Neural cell (in vitro differentiated cells): ENCODE measurements around the gene LARP1. TPM values are rescaled to one million over a fixed set of nuclear protein-coding genes. Genes with fewer than 3 reads are reported as not detected.

Experiments used
- H2AFZ ChIP-seq: fragments of 200-600, 300-800 bp; sonication (generic), shearing (Covaris generic); 2 replicates; pipeline ENCODE4 v1.6.0; 2014; ENCODE audit warnings: low read depth, mild to moderate bottlenecking, antibody characterized with exemption, low read length, moderate library complexity
- H3F3A ChIP-seq: fragments of 200-600 bp; shearing (Covaris generic); 2 replicates; pipeline ENCODE4 v1.6.1; 2016; ENCODE audit warnings: mild to moderate bottlenecking, moderate library complexity, mixed read lengths, antibody characterized with exemption, low read length; ENCODE audit not compliant: insufficient read depth, poor library complexity, severe bottlenecking
- H3K27ac ChIP-seq: fragments of 200-600, 300-800 bp; sonication (generic), shearing (Covaris generic); 2 replicates; pipeline ENCODE4 v1.5.1; 2014; ENCODE audit warnings: mild to moderate bottlenecking, low read length, moderate library complexity
- H3K27me3 ChIP-seq: fragments of 300-800, 200-600 bp; sonication (generic), shearing (Covaris generic); 2 replicates; pipeline ENCODE4 v1.6.0; 2014; ENCODE audit warnings: mild to moderate bottlenecking, low read depth, low read length, moderate library complexity; ENCODE audit not compliant: insufficient read depth
- H3K36me3 ChIP-seq: fragments of 300-800, 200-600 bp; sonication (generic), shearing (Covaris generic); 2 replicates; pipeline ENCODE4 v1.5.1; 2014; ENCODE audit warnings: mild to moderate bottlenecking, antibody characterized with exemption, low read length, moderate library complexity; ENCODE audit not compliant: insufficient read depth
- H3K4me2 ChIP-seq: fragments of 300-800, 200-600 bp; sonication (generic), shearing (Covaris generic); 2 replicates; pipeline ENCODE4 v1.6.0; 2014; ENCODE audit warnings: mild to moderate bottlenecking, low read length
- H3K4me3 ChIP-seq: fragments of 300-800, 200-600 bp; sonication (generic), shearing (Covaris generic); 2 replicates; pipeline ENCODE4 v1.5.1; 2014; ENCODE audit warnings: mild to moderate bottlenecking, low read length, moderate library complexity
- H3K79me2 ChIP-seq: fragments of 200-600 bp; shearing (Covaris generic); replicated peaks from 2 replicates; pipeline ENCODE4 v1.6.0; 2014; ENCODE audit warnings: mild to moderate bottlenecking, low read length, moderate library complexity; ENCODE audit not compliant: insufficient read depth
- H3K9ac ChIP-seq: fragments of 300-800, 200-600 bp; sonication (generic), shearing (Covaris generic); 2 replicates; pipeline ENCODE4 v1.6.1; 2016; ENCODE audit warnings: mild to moderate bottlenecking, low read length, mixed read lengths
- H3K9me2 ChIP-seq: fragments of 200-600 bp; shearing (Covaris generic); 2 replicates; pipeline ENCODE4 v1.6.1; 2016; ENCODE audit warnings: mild to moderate bottlenecking, low read length, mixed read lengths; ENCODE audit not compliant: insufficient read depth
- H3K9me3 ChIP-seq: fragments of 200-600, 300-800 bp; sonication (generic), shearing (Covaris generic); 2 replicates; pipeline ENCODE4 v1.6.1; 2016; ENCODE audit warnings: mild to moderate bottlenecking, mixed run types, low read length, moderate library complexity, mixed read lengths
- H4K20me1 ChIP-seq: fragments of 200-600 bp; shearing (Covaris generic); 2 replicates; pipeline ENCODE4 v1.6.1; 2016; ENCODE audit warnings: mild to moderate bottlenecking, mixed run types; ENCODE audit not compliant: insufficient read depth
- EP300 ChIP-seq: fragments of 450-650 bp; conservative IDR thresholded peaks from 2 replicates; pipeline ENCODE4 v1.6.1; 2014; ENCODE audit warnings: antibody characterized with exemption, mild to moderate bottlenecking, moderate library complexity; ENCODE audit not compliant: poor library complexity, severe bottlenecking
- EZH2 ChIP-seq: fragments of 200-600, 300-800 bp; shearing (Covaris generic), sonication (generic); IDR thresholded peaks from 2 replicates; pipeline ENCODE4 v1.6.1; 2014; ENCODE audit warnings: antibody characterized with exemption, low read length, borderline replicate concordance, mild to moderate bottlenecking; ENCODE audit not compliant: insufficient read depth, poor library complexity, severe bottlenecking
- MXI1 ChIP-seq: fragments of 450-650 bp; conservative IDR thresholded peaks from 2 replicates; pipeline ENCODE4 v1.6.1; 2014; ENCODE audit warnings: antibody characterized with exemption, mild to moderate bottlenecking; ENCODE audit not compliant: poor library complexity, severe bottlenecking
- POLR2AphosphoS5 ChIP-seq: IDR thresholded peaks from 2 replicates; pipeline ENCODE4 v1.6.1; 2012
- RAD21 ChIP-seq: fragments of 450-650 bp; conservative IDR thresholded peaks from 2 replicates; pipeline ENCODE4 v1.6.1; 2014; ENCODE audit warnings: antibody characterized with exemption, mild to moderate bottlenecking, moderate library complexity
- REST ChIP-seq: IDR thresholded peaks from 2 replicates; pipeline ENCODE4 v1.6.1; 2012; ENCODE audit warnings: borderline replicate concordance
- SMC3 ChIP-seq: fragments of 450-650 bp; conservative IDR thresholded peaks from 2 replicates; pipeline ENCODE4 v1.6.1; 2014; ENCODE audit warnings: antibody characterized with exemption, mild to moderate bottlenecking, moderate library complexity; ENCODE audit not compliant: poor library complexity
- TAF1 ChIP-seq: IDR thresholded peaks from 2 replicates; pipeline ENCODE4 v1.6.1; 2012; ENCODE audit warnings: low read depth
- polyA plus RNA-seq: library from polyadenylated mRNA; depleted of rRNA; stranded (reverse); fragments of >200 nt; gene quantifications from 2 replicates; pipeline ENCODE4 v1.2.3, GENCODE V29; 2014
- TF ChIP-seq, protein P1 (sequence below): fragments of 450-650 bp; IDR thresholded peaks from 2 replicates; pipeline ENCODE4 v1.5.1; 2014; ENCODE audit warnings: antibody characterized with exemption, mild to moderate bottlenecking, moderate library complexity; ENCODE audit not compliant: poor library complexity, severe bottlenecking

Gene LARP1
- polyA plus RNA-seq, 1 donor from 2014 or later = 36.1 TPM

DNA sequence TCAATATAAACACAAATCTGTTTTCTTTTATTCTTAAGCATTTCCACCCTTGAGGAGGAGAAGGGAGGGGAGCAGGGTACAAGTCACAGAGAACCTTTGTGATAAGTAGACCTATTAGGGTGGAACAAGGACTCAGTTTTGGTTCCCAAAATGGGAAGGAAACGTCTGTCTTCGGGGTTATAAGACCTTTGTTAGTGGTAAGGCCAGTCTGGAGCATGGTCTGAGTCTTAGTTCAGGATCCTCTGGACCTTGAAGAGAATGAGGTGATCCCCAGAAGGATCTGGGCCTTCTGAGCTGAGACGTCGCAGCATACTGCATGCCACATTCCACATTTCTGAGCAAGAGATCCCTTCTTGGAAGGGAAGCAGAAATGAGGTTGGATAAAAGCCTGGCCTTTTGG lies 58.0 kb downstream of the LARP1 start:
- H3K27ac ChIP-seq = no peak overlapping the region
- no peaks in the 10 kb centered on the region for H3K27me3 ChIP-seq
- H3K4me2 ChIP-seq = no peak overlapping the region
- H3K79me2 ChIP-seq = no peaks in the 10 kb centered on the region
- no peak for TF ChIP-seq EP300
- no peak for TF ChIP-seq RAD21
- TF ChIP-seq POLR2AphosphoS5 = no peak
- TF ChIP-seq REST = no peak
- TF ChIP-seq, protein P1, sequence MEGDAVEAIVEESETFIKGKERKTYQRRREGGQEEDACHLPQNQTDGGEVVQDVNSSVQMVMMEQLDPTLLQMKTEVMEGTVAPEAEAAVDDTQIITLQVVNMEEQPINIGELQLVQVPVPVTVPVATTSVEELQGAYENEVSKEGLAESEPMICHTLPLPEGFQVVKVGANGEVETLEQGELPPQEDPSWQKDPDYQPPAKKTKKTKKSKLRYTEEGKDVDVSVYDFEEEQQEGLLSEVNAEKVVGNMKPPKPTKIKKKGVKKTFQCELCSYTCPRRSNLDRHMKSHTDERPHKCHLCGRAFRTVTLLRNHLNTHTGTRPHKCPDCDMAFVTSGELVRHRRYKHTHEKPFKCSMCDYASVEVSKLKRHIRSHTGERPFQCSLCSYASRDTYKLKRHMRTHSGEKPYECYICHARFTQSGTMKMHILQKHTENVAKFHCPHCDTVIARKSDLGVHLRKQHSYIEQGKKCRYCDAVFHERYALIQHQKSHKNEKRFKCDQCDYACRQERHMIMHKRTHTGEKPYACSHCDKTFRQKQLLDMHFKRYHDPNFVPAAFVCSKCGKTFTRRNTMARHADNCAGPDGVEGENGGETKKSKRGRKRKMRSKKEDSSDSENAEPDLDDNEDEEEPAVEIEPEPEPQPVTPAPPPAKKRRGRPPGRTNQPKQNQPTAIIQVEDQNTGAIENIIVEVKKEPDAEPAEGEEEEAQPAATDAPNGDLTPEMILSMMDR = no peak
- no peak for TF ChIP-seq EZH2
- TF ChIP-seq TAF1 = no peak
- no peak for TF ChIP-seq SMC3
- TF ChIP-seq MXI1 = no peak
- H3K9me3 ChIP-seq = no peaks in the 10 kb centered on the region
- H3K9ac ChIP-seq = no peak overlapping the region
- H3K4me3 ChIP-seq = no peak overlapping the region
- no peaks in the 10 kb centered on the region for H4K20me1 ChIP-seq
- H3K36me3 ChIP-seq = peaks cover 6% of the 10 kb centered on the region
- no peak overlapping the region for H2AFZ ChIP-seq
- H3K9me2 ChIP-seq = no peaks in the 10 kb centered on the region
- H3F3A ChIP-seq = no peaks in the 10 kb centered on the region

GRCh38 chr5:154813736-154814135 lies 58.6 kb downstream of the LARP1 start:
- Histone ChIP-seq H3K9me2 (no peaks in the 10 kb centered on the region), H3K36me3 (peaks cover 6% of the 10 kb centered on the region), H3K4me2 (no peak overlapping the region), H3K79me2 (no peaks in the 10 kb centered on the region), H3K27ac (no peak overlapping the region), H2AFZ (no peak overlapping the region), H3K9me3 (no peaks in the 10 kb centered on the region), H4K20me1 (no peaks in the 10 kb centered on the region), H3F3A (no peaks in the 10 kb centered on the region), H3K4me3 (no peak overlapping the region), H3K9ac (no peak overlapping the region), H3K27me3 (no peaks in the 10 kb centered on the region)
- no peak for TF ChIP-seq RAD21
- no peak for TF ChIP-seq EZH2
- TF ChIP-seq REST = no peak
- no peak for TF ChIP-seq POLR2AphosphoS5
- no peak for TF ChIP-seq EP300
- no peak for TF ChIP-seq TAF1
- no peak for TF ChIP-seq MXI1
- TF ChIP-seq, protein P1 = no peak
- no peak for TF ChIP-seq SMC3
